Lower leg skin (tissue), 4 donors: ENCODE results near the gene KCNJ10. TPM values are rescaled to one million over a fixed set of nuclear protein-coding genes. Genes with fewer than 3 reads are reported as not detected.

Source experiments
- DNase-seq, 2 donors: peaks; one replicate each; pipeline ENCODE4 v3.0.0-alpha.2; 2019; ENCODE audit warnings: low spot score in 2 of 2
- H3K4me3 ChIP-seq: fragments of 200-600 bp; sonication (generic); 2 replicates; pipeline ENCODE4 v1.5.1; 2017; ENCODE audit warnings: mild to moderate bottlenecking, low read depth; ENCODE audit not compliant: poor library complexity, severe bottlenecking
- POLR2A ChIP-seq, 2 donors: fragments of 450-650 bp; IDR thresholded peaks; one replicate each; pipeline ENCODE4 v1.6.1; 2016 to 2017; ENCODE audit warnings: antibody characterized with exemption in 2 of 2, mild to moderate bottlenecking in 1 of 2, moderate library complexity in 1 of 2
- WGBS, 2 donors: methylation state at CpG; one replicate each; pipeline ENCODE4 v1.1.5; 2018; 5-methylcytosine and 5-hydroxymethylcytosine counted together
- intact Hi-C: fragments of 100-400 bp; cut with DNase I; formaldehyde crosslinking; loops from one replicate; pipeline ENCODE4 v1.15.0; 2023; ENCODE audit warnings: low total_unique reads
- total RNA-seq, 4 donors: library from RNA; depleted of rRNA; stranded (reverse); fragments of >200 nt; gene quantifications; one replicate each; pipeline ENCODE4 v1.1.0, GENCODE V29; 2016
- TF ChIP-seq, protein P1 (sequence below), 3 donors: fragments of 450-650 bp; IDR thresholded peaks; one replicate each; pipeline ENCODE4 v1.5.1; 2016; ENCODE audit warnings: antibody characterized with exemption in 3 of 3, mild to moderate bottlenecking in 3 of 3, moderate library complexity in 2 of 3

KCNJ10 gene
- total RNA-seq, 4 donors from 2014 or later: not detected

DNA sequence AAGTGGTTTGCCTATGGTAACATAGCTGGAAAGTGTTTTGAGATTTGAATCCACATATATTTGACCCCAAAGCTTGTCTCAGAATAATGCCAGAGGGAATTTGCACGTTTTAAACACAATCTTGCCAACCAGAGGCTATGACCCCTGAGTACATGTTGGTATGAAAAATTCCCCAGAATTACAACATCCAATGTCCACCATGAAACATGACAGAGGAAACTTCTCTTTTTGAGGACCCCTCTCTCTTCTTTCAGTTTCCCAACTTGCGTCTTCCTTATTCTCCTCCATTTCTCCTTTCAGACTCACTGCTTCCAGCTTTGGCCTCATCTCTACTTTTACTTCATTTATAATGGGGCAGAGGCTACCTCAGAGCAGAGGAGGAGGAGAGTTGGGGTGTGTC lies 5.9 kb upstream of the KCNJ10 start:
- intact Hi-C loops: no loop called here
- DNase-seq: no peak
- WGBS, 2 donors: 47 to 54% methylated on average over 2 of the region's 2 CpGs
- TF ChIP-seq, protein P1, sequence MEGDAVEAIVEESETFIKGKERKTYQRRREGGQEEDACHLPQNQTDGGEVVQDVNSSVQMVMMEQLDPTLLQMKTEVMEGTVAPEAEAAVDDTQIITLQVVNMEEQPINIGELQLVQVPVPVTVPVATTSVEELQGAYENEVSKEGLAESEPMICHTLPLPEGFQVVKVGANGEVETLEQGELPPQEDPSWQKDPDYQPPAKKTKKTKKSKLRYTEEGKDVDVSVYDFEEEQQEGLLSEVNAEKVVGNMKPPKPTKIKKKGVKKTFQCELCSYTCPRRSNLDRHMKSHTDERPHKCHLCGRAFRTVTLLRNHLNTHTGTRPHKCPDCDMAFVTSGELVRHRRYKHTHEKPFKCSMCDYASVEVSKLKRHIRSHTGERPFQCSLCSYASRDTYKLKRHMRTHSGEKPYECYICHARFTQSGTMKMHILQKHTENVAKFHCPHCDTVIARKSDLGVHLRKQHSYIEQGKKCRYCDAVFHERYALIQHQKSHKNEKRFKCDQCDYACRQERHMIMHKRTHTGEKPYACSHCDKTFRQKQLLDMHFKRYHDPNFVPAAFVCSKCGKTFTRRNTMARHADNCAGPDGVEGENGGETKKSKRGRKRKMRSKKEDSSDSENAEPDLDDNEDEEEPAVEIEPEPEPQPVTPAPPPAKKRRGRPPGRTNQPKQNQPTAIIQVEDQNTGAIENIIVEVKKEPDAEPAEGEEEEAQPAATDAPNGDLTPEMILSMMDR (IDR thresholded peaks at IDR 0.05): no peak
- no peak for TF ChIP-seq POLR2A (IDR thresholded peaks at IDR 0.05)
- H3K4me3 ChIP-seq: no peak overlapping the region

DNA sequence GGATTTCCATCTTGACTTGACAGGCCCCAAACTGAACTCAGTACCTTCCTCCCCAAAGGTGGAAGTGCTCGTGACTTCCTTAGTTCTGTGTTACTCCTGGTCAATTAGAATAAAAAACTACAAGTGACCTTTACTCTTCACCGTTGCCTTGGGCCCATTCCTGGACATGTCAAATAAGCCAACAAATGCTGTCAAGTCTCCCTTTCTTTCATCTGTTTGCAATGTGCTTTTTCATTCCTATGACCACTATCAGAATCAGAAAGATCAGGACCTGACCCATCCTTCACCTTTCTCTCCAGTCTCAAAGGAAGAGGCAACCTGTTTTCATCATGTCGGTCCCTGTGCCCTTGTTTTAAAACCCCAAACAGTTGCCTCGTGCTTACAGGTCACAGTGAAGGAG lies 4.9 kb upstream of the KCNJ10 start:
- 65 to 72% methylated on average over 4 of the region's 4 CpGs for WGBS, 2 donors
- DNase-seq: no peak
- intact Hi-C loops: no loop called here
- TF ChIP-seq, protein P1 (IDR thresholded peaks at IDR 0.05): no peak
- no peak for TF ChIP-seq POLR2A (IDR thresholded peaks at IDR 0.05)
- no peak overlapping the region for H3K4me3 ChIP-seq

DNA sequence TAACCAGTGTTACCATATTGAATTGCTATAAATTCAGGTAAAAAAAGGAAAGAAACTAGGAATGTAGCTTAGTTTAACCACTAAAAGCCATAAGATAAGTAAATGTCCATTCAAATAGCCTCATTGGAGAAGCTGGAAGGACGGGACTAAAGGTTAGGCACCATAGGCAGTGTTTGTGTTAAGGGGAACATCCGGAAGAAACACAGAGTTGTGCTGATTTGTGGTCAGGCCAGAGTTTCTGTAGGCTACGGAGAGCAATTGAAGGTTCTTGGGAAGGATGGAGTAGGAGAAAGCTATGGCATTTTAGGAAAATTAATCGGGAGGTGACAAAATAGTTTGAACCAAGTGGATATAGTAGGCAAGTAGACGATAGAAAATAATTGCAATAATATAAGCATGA lies 1.3 kb upstream of the KCNJ10 start:
- intact Hi-C loops: no loop called here
- DNase-seq: no peak
- no peak overlapping the region for H3K4me3 ChIP-seq
- WGBS, 2 donors: 87 to 89% methylated on average over 5 of the region's 5 CpGs
- TF ChIP-seq, protein P1 (IDR thresholded peaks at IDR 0.05): no peak
- TF ChIP-seq POLR2A (IDR thresholded peaks at IDR 0.05): no peak

DNA sequence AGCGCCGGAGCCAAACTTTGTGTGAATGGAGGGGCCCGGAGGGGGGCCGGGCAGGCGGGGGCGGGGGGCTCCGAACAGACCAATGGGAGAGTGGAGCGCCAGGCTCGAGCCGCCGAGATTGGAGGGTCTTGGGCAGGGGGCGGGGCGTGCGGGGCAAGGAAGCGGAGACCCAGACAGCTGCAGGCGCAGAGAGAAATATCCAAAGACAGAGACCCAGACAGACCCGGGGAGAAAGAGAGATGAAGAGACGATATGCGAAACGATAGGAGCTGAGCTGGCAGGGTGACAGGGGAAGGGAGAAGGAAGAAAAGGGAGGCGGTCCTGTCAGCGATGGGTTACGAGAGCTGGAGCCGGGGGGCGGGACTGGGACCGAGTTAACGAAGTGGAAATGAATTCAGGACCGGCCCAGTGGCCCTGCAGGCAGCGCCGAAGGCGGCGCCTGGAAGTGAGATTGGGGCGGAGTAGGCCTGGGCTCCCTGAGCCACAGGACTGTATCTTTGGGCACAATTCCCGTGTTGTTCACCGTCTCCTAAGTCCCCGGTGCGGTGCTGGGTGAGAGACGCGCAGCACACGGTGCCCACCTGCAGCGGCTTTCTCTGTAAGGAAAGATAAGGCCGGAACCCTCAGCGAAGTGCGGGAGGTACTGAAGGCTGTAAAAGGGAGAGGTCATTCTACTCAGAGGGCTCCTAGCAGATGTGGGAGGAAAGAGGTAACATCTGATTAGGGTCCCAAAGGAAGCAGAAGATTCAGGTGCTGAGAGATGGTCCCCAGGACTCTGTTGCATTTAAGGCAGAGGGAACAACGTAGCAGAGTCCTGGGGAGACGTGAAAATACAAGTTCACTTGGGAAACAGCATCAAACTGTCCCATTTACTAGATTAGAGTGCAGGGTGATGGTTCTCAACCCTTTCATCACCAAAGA lies 543 bp upstream of the KCNJ10 start:
- WGBS, 2 donors: 2 to 3% methylated on average over 43 to 44 of the region's 46 CpGs
- peak; percentile 53 to 95 for DNase-seq
- TF ChIP-seq, protein P1 (IDR thresholded peaks at IDR 0.05): no peak
- no peak for TF ChIP-seq POLR2A (IDR thresholded peaks at IDR 0.05)
- intact Hi-C loops: no loop called here
- peak overlapping the region; percentile 4 for H3K4me3 ChIP-seq

DNA sequence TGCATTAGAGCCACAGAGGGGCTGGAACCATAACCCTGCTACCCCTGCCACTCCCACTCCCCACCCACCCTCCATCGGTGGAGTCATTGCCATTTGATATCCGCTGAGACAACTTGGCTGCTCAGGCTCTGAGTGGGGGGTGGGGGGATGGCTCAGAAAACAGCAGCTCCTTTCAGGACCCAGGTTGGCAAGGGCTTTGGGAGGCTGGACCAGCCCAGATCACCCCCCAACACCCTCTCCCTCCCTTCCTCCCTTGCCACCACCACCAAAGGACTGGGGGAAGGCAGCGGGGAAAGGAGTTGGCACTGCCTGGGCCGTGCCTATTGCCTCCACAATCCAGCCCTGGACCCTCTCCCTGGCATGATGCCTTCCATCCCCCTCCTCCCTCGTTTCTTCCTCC lies 1.7 kb downstream of the KCNJ10 start:
- 66 to 75% methylated on average over 5 of the region's 5 CpGs for WGBS, 2 donors
- no peak for DNase-seq
- TF ChIP-seq, protein P1 (IDR thresholded peaks at IDR 0.05): no peak
- TF ChIP-seq POLR2A (IDR thresholded peaks at IDR 0.05): no peak
- no peak overlapping the region for H3K4me3 ChIP-seq
- intact Hi-C loops: no loop called here
